ENCODE measurements around the gene B3GNT8.
A peak's percentile ranks its signal among the peaks of the same experiment; 100 is the strongest.
"Not testable (repeated sequence)": the region's sequence is repeated elsewhere in the genome, so short reads cannot be mapped to it uniquely, and the experiment has no call there.

B3GNT8 gene

GRCh38 chr19:41426952-41427646 lies at the start of gene B3GNT8:
B3GNT8 (minus strand) TSS chr19:41427374; CDS start chr19:41426778, 596 bp downstream.
- peak; percentile 57 to 61 for DNase-seq

- no peak for DNase-seq
Observed at GRCh38 chr19:41476583-41476982, 49.4 kb upstream of the B3GNT8 start.

- not testable (repeated sequence) for DNase-seq
Observed at GRCh38 chr19:41463257-41464256, 36.4 kb upstream of the B3GNT8 start.

- DNase-seq = no peak
Observed at GRCh38 chr19:41462497-41462896, 35.3 kb upstream of the B3GNT8 start.

- no peak for DNase-seq
Observed at GRCh38 chr19:41457241-41457640, 30.1 kb upstream of the B3GNT8 start.

GRCh38 chr19:41456342-41456918 lies 29.3 kb upstream of the B3GNT8 start:
- DNase-seq = no peak

GRCh38 chr19:41455936-41456335 lies 28.8 kb upstream of the B3GNT8 start:
- no peak for DNase-seq

- DNase-seq = no peak
Observed at GRCh38 chr19:41452584-41453275, 25.6 kb upstream of the B3GNT8 start.

- DNase-seq = no peak
Observed at GRCh38 chr19:41449865-41450178, 22.6 kb upstream of the B3GNT8 start.

GRCh38 chr19:41449079-41449864 lies 22.1 kb upstream of the B3GNT8 start:
- DNase-seq = peak; percentile 76 to 80

GRCh38 chr19:41447732-41448332 lies 20.7 kb upstream of the B3GNT8 start:
- DNase-seq = no peak

- DNase-seq = peak in 1 of 2 experiments; percentile 0
Observed at GRCh38 chr19:41445575-41445974, 18.4 kb upstream of the B3GNT8 start.

- peak in 1 of 2 experiments; percentile 2 for DNase-seq
Observed at GRCh38 chr19:41443813-41444455, 16.8 kb upstream of the B3GNT8 start.

GRCh38 chr19:41442473-41443355 lies 15.5 kb upstream of the B3GNT8 start, which contains the start of gene ERICH4:
ERICH4 (plus strand) TSS chr19:41443156; CDS start chr19:41443170, 14 bp downstream.
- DNase-seq = no peak

- no peak for DNase-seq
Observed at GRCh38 chr19:41441321-41441945, 14.3 kb upstream of the B3GNT8 start.

GRCh38 chr19:41439441-41440222 lies 12.5 kb upstream of the B3GNT8 start, which contains the start of gene DMAC2:
DMAC2 (minus strand) TSS chr19:41439912; CDS start chr19:41439899, 13 bp downstream.
- DNase-seq = peak; percentile 97 to 98

GRCh38 chr19:41437944-41438574 lies 10.9 kb upstream of the B3GNT8 start:
- DNase-seq = no peak

- no peak for DNase-seq
Observed at GRCh38 chr19:41436674-41436951, 9.4 kb upstream of the B3GNT8 start.

All from activated CD4-positive, alpha-beta T cell treated with anti-CD3 and anti-CD28 coated beads, Interleukin-2, amount 50 U/mL, for 48 hours (primary cell).